GM18519 (cell line): ENCODE data around the gene CDK18.

Experiments used
- ATAC-seq: cut with Tn5 transposase; IDR thresholded peaks from one replicate; pipeline ENCODE4 v1.9.1; 2021; ENCODE audit warnings: mild to moderate bottlenecking, moderate library complexity; ENCODE audit not compliant: unreplicated experiment, low FRiP score

The CDK18 gene

DNA sequence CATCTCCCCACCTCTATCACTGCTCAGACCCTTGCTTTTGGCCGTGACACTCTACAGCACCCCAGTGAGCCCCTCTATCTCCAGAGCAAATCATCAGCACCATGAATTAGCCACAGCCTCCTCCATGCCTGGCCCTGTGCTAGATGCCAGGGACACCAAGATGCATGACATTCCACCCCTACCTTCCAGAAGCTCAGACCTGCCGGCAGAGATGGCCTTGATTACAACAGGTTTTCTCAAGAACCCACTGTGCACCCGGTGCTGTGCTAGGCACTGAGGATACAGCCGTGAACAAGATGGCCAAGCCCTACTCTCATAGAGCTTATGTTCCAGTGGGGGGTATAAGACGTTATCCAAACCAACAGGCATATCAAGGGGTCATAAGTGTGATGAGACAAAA, 30.6 kb downstream of the CDK18 start:
- ATAC-seq, result no peak

GRCh38 chr1:205535866-205536758, 31.6 kb downstream of the CDK18 start:
- no peak for ATAC-seq

DNA sequence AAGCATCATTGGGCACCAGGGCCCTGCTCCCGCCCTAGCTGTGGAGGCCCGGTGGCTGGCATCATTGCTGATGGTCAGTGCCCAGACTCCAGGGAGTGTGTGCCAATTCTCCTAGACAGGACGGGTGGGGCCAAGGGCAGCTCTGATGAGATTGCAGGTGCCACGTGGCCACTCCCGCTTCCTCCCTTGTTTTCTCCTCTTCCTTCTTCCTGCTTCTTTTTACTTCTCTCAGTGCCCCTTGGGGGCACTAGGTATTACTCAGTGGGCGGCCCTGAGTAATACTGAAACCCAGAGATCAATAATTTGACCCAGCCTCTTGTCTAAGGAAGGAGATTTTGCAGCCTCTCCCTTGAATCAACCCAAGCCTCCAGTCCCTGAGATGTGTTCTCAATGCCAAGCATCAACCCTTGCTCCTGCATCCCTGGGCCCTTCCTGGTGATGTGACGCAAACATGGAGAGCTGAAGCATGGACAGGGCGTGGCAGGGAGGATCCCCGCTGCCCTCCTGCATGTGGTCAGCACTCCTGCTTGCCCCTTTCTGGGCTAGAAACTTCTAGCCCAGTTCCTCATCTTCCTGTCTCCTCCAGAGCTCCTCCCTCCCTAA, 32.4 kb downstream of the CDK18 start:
- no peak for ATAC-seq

DNA sequence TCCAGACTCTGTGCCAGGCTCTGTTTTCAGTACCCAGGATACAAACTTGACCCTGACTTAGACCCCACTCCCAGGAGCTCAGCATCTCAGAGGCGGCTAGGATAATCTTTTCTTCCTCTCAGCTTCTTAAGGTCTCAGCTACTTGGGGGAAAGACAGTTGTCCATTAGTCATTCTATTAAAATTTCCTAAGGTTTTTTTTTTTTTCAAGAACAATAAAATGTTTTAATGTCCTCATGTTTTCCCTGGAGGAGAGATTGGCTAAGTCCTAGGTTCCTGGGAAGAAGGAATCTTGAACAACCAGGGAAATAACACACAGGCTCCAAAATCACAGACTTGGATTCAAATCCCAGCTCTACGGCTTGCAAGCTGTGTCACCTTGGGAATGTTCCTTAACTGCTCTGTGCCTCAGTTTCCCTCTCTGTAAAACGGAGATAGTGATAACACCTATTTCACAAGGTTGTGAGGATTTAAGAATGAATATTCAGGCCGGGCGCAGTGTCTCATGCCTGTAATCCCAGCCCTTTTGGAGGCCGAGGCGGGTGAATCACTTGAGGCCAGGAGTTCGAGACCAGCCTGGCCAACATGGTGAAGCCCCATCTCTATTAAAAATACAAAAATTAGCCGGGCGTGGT, 33.0 kb downstream of the CDK18 start:
- no peak for ATAC-seq

GRCh38 chr1:205538235-205538840, 33.9 kb downstream of the CDK18 start:
- ATAC-seq, result no peak

DNA sequence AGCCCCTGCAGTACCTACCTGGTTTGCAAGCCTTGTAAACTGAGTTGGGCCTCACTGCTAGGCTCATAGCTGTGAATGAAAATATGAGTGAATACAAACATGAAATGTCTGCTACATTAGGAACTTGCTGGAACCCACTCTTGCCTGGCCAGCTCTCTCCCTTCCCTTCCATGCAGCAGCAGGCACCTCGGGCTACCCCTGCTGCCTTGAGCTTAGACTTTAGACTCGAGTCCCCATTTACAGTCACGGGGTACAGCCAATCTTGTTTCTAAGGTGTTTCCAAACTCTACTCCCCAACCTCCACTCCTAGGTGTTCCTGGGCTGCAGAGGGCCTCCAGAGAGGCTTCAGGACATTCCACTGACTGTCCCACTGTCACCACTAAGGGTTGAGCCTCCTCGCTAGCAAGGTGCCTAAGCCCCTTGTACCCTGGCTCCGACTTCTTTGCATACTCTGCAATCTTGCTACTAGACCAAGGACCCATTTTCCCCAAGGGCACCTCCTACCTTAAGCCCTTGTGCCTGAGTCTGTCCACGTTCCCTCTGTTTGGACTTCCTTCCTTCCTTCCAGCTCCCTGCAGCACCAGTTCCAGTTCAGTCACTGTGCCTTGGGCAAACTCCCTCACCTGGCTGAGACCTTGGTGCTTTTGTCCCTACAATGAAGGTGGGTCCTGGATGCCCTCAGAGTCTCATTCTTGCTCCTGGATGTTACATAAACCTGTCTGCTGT, 36.9 kb downstream of the CDK18 start:
- no peak for ATAC-seq

DNA sequence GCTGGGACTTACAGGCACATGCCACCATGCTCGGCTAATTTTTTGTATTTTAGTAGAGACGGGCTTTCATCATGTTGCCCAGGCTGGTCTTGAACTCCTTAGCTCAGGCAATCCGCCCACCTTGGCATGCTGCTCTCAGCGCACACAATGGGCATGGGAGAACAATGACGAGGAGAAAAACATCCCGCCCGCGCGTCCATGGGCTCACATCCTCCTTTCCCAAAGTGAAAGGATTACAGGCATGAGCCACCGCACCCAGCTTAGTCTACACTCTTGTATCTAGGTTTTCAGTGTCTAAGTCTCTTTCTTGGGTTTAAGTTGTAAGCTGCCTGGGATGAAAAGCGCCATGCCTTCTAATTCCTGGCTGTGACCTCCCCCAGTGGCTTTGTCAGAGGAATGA, 37.9 kb downstream of the CDK18 start:
- no peak for ATAC-seq

DNA sequence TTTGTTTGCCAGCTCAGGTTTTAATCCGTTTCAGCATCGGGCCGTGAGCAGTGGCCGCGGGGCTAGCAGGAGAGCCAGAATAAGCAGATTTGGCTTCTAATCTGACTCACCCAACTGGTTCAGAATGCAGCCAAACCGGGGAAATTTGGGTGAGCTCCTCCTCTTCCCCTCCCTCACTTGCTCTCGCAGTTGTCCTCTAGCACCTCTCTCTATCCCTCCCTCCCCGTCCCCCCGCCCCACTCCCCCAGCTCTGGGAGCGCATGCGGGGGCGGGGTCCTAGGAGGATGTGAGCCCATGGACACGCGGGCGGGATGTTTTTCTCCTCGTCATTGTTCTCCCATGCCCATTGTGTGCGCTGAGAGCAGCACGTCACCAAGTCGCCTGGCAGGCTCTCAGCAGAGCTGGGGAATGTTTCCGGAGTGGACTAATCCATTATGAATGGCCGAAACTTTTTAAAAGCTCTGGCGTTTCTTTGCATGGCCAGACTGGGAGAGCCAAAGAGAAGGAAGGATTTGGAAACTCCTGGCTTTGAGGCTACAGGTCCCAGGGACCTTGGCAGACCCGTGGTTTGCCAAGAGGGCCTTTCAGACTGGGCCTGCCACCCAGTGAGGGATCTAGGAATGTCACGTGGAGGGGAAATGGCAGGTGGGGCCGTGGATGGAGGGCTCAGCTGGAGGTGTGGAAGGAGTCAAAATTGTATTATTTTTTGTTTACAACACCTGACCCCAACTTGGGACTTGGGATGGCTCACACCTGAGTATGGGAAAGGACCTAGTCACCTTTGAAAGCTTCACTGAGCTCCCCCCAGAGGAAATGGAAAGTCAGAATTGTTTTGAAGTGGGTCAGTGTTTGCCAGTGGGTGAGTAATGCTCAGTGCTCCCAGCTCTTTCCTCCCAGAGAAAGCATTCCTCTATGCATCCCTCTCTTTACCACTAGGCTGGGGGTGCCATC, 39.2 kb downstream of the CDK18 start:
- no peak for ATAC-seq

DNA sequence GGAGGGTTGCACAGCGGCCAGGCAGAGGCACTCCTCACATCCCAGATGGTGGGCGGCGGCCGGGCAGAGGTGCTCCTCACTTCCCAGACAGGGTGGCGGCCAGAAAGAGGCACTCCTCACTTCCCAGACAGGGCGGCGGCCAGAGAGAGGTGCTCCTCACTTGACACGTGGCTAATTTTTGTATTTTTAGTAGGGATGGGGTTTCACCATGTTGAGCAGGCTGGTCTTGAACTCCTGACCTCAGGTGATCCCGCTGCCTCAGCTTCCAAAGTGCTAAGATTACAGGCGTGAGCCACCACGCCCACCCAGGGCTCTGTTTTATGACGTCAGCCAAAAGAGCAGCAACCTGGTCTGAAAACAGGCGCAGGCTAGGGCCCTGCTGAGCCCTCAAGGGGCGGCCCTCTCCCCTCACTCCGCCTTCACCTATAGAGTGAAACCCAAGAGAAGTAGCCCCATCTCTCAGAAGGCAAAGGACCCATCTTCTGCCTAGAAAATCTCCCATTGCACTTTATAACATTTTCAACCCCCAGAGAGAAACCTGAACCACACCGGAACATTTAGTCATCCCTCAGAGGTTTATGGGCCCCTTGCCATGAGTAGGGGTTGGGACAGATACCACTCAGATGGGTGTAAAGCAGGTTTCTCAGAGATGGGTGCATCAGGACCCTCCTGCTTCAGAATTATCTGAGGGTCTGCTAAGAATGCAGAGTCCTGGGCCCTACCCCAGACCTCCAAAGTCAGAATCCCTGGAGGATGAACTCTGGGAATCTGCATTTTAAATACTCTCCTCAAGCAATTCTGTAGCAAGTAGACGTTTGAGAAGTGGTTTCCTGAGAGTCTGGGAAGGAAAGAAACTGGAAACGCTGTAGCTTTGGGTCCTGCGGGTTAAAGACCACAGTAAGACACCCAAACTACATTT, 40.8 kb downstream of the CDK18 start:
- ATAC-seq, result no peak

DNA sequence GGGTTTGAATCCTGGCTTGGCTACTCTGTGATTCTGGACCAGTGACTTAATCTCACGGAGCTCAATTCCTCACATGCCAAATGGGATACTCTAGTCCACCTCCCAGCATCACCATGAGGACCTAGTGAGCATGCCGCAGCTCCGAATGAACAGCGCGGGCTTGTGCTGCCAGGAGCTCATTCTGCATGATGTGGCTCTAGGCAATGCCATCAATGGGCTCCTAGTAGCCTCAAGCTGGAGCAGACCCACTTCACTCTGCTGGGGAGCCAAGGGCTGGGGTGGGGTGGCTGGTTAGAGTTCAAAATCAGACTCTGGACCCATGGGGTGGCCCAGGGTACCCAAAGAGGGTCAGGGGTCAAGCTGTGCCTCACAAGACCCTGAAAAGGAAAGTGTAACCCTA, 41.5 kb downstream of the CDK18 start:
- ATAC-seq, result no peak

DNA sequence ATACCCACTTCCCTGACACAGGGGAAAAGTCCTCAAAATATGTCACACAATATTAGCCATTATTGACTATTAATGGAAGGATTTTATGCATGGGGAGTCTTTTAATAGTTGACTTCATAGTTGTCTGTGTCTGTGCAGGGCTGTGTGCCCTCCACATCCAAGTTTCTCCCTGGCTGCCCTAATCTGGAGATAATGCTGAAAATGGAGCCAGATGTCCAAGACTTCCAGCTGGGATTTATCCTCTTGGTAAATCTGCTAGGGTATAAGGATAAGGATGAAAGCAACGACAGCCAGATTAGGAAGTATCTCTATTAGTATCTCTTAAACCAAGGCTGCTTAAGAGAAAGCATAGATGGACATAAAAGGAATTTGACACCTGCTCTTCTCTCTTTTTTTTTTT, 42.1 kb downstream of the CDK18 start:
- ATAC-seq, result no peak

GRCh38 chr1:205547936-205548827, 43.7 kb downstream of the CDK18 start:
- ATAC-seq, result no peak

- ATAC-seq, result no peak
These were observed 49.8 kb downstream of the CDK18 start for GRCh38 chr1:205554026-205554811.

GRCh38 chr1:205561501-205562203, 57.2 kb downstream of the CDK18 start:
- ATAC-seq, result no peak

DNA sequence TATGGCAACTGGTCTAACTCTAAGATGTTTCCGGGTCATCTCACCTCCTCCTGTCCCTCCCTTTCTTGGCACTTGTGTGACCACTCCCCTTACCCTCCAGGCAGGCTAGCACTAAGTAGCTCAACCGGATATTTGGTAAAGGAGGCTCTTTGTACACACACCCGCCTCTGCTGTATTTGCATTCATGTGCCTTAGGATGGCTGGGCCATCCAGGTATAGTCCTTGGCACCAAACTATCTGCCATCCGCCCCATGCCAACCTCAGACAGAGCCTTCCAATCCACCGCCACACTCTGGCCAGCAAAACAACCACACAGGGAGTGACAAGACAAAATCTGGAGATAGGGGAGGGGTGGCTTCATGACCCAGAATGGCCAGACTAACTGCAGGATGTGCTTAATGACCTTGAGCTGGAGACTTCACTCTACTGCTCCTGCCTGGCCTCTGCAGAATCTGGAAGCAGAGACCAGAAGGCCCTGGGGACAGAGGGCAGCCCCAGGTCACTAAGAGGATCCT, 59.5 kb downstream of the CDK18 start:
- ATAC-seq, result no peak

DNA sequence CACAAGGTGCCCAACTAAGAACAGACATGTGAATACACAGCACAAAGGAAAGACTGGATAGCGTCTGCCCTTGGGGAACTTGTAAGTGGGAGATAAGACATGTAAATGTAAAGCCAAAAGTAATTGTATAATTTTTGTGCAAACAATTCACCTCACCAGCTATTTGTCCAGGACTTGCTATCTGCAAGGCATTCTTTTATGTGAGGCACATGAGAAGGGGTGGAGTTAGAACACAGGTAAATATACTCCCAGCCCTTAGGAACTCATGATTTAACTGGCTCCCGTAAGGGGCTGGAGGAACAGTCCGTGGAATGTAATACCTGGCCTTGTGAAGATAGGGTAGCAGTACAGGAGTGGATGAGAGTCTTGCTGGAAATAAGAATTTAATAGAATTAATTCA, 61.3 kb downstream of the CDK18 start:
- ATAC-seq, result no peak
